ENCODE data around the gene SEMA5B.

DNA sequence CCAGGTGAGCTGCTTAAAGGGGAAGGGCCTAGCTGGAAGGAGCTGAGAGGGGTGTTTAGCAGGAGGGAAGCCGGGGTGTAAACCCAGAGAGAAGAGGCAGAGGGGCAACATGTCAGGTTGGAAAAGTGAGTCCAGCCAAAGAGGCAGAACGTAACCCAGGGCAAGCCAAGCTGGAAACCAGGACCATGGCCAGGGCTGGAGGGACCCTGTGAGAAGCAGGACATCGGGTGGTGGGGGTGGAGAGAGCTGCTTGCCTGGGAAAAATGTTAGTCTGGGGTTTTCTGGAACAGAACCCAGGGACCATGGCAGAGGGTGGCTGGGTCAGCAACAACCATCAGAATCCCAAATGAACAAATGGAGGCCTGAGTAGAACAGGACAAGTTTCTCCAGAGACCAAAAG lies 32.6 kb downstream of the SEMA5B start:
- TF ChIP-seq, protein P1, sequence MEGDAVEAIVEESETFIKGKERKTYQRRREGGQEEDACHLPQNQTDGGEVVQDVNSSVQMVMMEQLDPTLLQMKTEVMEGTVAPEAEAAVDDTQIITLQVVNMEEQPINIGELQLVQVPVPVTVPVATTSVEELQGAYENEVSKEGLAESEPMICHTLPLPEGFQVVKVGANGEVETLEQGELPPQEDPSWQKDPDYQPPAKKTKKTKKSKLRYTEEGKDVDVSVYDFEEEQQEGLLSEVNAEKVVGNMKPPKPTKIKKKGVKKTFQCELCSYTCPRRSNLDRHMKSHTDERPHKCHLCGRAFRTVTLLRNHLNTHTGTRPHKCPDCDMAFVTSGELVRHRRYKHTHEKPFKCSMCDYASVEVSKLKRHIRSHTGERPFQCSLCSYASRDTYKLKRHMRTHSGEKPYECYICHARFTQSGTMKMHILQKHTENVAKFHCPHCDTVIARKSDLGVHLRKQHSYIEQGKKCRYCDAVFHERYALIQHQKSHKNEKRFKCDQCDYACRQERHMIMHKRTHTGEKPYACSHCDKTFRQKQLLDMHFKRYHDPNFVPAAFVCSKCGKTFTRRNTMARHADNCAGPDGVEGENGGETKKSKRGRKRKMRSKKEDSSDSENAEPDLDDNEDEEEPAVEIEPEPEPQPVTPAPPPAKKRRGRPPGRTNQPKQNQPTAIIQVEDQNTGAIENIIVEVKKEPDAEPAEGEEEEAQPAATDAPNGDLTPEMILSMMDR (optimal IDR thresholded peaks at IDR 0.05 in 1 of 3, IDR thresholded peaks at IDR 0.05 in 1 of 3, conservative IDR thresholded peaks at IDR 0.05 in 1 of 3; ENCODE audit: extremely low read depth in 1 of 3, insufficient read depth in 2 of 3, low read length in 3 of 3) = no peak
- no peak for TF ChIP-seq EZH2 (IDR thresholded peaks at IDR 0.05; ENCODE audit: low read length)
